ENCODE results near the gene ORC6. TPM values are rescaled to one million over a fixed set of nuclear protein-coding genes. Genes with fewer than 3 reads are reported as not detected.

Gene ORC6, protein sequence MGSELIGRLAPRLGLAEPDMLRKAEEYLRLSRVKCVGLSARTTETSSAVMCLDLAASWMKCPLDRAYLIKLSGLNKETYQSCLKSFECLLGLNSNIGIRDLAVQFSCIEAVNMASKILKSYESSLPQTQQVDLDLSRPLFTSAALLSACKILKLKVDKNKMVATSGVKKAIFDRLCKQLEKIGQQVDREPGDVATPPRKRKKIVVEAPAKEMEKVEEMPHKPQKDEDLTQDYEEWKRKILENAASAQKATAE
- 4.9 and 15.1 TPM in 2 replicates for total RNA-seq

DNA sequence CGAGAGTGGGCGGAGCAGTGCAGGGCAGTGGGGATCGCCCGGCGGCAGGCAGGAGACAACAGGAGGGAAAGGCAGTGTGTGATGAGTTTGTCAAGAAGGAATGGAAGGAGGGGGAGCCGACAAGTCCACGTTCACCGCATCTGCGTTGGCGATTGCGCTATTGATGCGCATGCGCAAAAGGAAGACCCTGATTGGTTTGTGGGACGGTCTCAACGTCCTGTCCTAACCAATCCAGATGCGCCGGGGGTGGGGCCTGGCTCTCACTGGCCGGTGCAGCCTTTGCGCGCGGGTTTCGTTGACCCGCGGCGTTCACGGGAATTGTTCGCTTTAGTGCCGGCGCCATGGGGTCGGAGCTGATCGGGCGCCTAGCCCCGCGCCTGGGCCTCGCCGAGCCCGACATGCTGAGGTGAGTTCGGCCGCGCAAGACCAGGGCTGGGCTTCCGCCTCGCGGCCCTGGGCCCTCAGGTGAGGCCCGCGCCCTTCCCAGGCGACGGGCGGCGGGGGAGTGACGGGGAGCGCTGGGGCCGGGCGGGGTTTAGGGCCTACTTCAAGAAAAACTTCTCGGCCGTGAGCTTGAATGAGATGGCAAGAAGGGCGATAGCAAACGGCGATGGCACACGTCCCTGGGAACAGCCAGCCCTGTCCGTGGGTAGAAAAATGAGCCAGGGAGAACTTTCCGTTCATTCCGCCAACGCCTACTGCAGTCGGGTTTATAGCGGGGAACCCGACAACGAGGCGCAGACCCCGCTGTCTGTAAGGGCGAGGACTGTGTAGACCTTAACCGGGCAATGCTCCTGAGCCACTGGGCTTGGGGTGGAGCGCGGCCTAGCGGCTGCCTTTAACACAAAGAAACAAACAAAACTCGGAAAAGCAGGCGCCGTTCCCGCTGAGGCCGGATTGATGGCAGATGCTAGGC is at the start of gene ORC6:
Gene ORC6 (plus strand): TSS at position 295 of the 916 bp plus-strand sequence. CDS start 47 bp downstream, at position 342.

DNA sequence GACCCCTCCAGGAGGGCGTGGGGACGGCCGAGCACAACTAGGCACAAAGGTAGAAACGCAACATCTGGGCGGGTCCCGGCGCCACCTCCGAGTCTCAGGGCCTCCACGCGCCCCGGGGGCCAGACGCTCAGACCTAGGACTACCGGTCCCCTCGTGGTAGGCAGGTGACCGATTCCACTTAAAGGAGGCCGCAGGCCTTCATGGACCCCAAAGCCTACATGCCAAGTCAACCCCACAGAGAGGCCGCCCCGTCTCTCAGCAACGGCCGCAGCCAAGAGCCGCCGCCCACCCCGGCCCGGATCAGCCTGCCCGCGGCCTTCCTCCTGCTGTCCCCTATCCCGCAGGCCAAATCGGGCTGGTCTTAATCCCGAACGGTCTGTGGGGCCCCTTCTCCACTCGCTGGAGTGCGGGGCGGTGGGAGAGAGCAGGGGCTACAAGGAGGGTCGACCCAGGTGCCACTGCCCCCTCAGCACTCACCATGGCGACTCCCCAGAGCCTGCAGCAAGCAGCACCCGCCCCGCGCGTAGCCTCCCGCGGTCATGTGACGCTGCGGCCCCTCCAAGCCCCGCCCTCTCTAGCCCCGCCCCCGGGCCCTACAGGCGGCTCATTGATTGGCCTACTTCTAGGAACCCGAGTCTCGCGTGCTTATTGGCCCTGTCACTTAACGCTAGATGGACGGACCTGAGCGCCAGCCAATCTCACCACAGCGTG is 650 bp upstream of the ORC6 start, which contains the start of gene VPS35:
Gene VPS35 (minus strand): TSS at position 525 of the 711 bp plus-strand sequence. CDS start 45 bp downstream, at position 480.

Other genes starting within 250 kb of the ORC6 start
- 4.3 and 22.5 TPM in 2 replicates for gene SHCBP1, start 68.3 kb upstream of the ORC6 start, total RNA-seq
- gene VPS35, start 481 bp upstream of the ORC6 start, total RNA-seq: 33.0 and 74.9 TPM in 2 replicates
- gene MYLK3, start 58.7 kb downstream of the ORC6 start, total RNA-seq: 0.13 and 2.6 TPM in 2 replicates
- 11.8 and 13.5 TPM in 2 replicates for gene C16orf87, start 141.5 kb downstream of the ORC6 start, total RNA-seq
- 8.9 and 21.7 TPM in 2 replicates for gene GPT2, start 194.7 kb downstream of the ORC6 start, total RNA-seq